Measurements from ENCODE around the gene KRTAP16-1. TPM values are rescaled to one million over a fixed set of nuclear protein-coding genes. Genes with fewer than 3 reads are reported as not detected.

KRTAP16-1 gene
- total RNA-seq, 1 donor from 2014 or later: not detected

DNA sequence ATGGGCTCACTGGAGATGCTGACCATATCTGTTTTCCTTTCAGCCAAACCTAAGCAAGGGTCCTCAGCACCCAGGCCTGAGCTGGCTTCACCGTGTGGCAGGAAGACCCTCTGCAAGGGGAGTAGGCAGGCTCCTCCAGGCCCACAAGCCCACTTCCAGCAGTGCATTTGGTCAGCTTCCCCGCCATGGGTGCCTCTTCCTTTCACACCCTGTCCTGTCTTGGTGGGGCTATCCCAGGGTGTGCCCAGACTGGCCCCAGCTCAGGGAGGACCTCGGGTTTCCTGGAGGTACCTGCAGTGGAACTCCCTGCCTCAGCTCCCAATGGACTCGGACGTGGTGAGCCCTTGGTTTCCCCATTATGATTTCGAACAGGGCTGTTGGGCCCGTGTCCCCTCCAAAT is 19.1 kb upstream of the KRTAP16-1 start:
- Mint-ChIP-seq H3K9me3 (no peaks in the 10 kb centered on the region), H3K36me3 (ENCODE audit: low read depth) (no peaks in the 10 kb centered on the region), H3K27ac (no peak overlapping the region), H3K4me1 (no peaks in the 10 kb centered on the region), H3K4me3 (no peak overlapping the region), H3K27me3 (no peaks in the 10 kb centered on the region)
- intact Hi-C loops (cut with micrococcal nuclease): no loop called here
- CTCF ChIA-PET: no interaction called here
- TF ChIP-seq CTCF (IDR thresholded peaks at IDR 0.05): no peak
- DNase-seq: no peak
- no peak for ATAC-seq (ENCODE audit: low read depth)
- POLR2A ChIA-PET: no interaction called here

DNA sequence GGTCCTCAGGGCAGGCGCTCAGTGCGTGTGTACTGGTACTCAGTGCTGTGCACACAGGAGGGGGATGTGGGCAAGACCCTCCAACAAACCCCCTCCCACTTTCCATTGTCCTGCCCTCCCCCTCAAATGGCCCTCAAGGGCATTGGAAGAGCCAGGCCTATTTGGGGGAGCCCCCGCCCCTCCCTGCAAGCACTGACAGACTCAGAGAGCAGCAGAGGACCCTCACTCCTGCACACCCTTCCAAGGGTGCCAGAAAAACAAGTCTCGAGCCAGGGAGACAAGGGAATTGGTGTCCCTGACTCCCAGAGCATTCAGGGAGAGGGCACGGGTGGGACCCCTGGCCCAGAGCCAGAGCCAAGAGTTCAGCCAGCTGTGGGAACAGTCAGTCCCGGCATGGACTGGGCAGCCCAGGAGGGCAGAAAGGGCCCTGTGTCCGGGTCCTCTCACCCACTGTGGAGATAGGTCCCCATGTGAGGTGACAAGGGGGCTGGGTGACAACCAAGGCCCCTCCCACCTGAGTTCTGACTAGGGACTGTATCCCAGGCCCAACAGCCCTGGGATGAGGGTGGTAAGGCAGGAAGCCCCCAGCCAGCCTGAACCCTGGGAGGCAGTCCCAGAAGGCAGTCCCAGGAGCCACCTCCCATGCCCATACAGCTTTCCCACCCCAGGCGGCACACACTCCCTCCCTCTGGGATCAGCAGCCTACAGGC is 18.5 kb upstream of the KRTAP16-1 start:
- Mint-ChIP-seq H3K9me3 (no peaks in the 10 kb centered on the region), H3K27ac (no peak overlapping the region), H3K4me3 (no peak overlapping the region), H3K4me1 (no peaks in the 10 kb centered on the region), H3K36me3 (ENCODE audit: low read depth) (no peaks in the 10 kb centered on the region), H3K27me3 (no peaks in the 10 kb centered on the region)
- intact Hi-C loops (cut with micrococcal nuclease): no loop called here
- ChIA-PET POLR2A (no interaction called here), CTCF (no interaction called here)
- DNase-seq: no peak
- ATAC-seq (ENCODE audit: low read depth): no peak
- no peak for TF ChIP-seq CTCF (IDR thresholded peaks at IDR 0.05)

DNA sequence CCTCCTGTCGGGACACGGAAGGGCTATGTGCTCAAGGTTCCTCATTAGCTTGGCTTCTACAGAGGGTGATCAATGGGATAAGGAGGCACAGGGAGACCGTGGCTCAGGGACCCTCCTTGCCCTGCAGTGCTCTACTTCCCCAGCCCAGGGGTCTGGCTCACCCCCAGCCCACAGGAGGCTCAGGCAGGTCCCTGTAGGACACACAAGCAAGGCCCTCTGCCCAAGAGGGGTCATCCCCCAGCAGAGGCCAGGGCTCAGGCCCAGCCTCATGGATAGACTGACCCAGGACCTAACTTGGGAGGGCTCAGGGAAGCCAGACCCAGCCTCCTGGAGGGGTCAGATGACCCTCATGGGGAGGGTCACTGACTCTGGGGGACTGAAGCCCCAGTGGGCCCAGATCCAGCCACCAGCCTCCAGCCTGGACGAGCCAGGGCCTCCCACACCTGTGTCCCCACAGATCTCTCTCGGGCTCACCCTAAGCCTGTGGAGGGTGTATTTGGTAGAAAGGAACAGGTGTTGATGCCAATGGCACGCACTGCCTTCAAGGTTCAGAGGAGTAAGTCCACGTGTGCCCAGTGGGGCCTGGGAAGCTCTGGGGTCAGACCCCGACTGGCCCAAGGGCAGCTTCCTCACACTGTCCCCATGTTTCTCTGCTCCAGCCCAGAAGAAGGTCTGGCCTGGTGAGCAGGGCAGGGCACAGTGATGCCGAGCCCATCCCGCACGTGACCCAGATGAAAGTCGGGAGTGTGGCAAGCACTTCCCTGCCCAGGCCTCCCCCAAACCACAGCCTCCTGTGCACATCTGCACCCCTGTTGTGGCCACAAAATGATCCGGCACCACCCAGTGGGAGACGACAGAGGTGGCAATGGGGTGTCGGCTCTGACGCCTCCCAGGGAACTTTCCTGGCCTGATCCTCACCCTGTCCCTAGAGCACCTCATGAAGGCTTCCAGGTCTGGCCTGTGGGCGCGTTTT is 17.4 kb upstream of the KRTAP16-1 start:
- DNase-seq: no peak
- Mint-ChIP-seq H3K27me3 (no peaks in the 10 kb centered on the region), H3K27ac (no peak overlapping the region), H3K4me3 (no peak overlapping the region), H3K9me3 (no peaks in the 10 kb centered on the region), H3K4me1 (no peaks in the 10 kb centered on the region), H3K36me3 (ENCODE audit: low read depth) (no peaks in the 10 kb centered on the region)
- intact Hi-C loops (cut with micrococcal nuclease): no loop called here
- TF ChIP-seq CTCF (IDR thresholded peaks at IDR 0.05): no peak
- ChIA-PET CTCF (no interaction called here), POLR2A (no interaction called here)
- ATAC-seq (ENCODE audit: low read depth): no peak

DNA sequence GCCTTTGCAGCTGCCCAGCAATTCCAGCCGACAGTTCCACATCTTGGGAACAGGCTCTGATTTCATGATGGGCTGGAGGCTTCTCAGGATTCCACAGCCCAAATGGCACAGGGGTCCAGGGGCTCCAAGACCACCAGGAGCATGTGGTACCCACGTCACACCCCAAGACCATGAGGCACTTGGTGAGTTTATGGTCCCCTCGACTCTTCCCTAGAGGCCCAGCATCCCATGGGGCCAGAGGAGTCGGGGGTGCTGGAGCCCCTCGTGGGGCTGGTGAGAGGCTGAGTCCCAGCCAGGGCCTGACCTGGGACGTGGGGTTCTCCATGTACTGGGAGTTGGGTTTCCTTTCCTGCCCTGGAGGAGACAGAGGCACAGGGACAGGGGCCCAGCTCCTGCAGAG is 16.5 kb upstream of the KRTAP16-1 start:
- ATAC-seq (ENCODE audit: low read depth) (no peak), DNase-seq (no peak)
- Mint-ChIP-seq H3K27me3 (no peaks in the 10 kb centered on the region), H3K36me3 (ENCODE audit: low read depth) (no peaks in the 10 kb centered on the region), H3K9me3 (peaks cover 3% of the 10 kb centered on the region), H3K4me3 (no peak overlapping the region), H3K4me1 (no peaks in the 10 kb centered on the region), H3K27ac (no peak overlapping the region)
- CTCF ChIA-PET: no interaction called here
- intact Hi-C loops (cut with micrococcal nuclease): no loop called here
- POLR2A ChIA-PET: no interaction called here
- no peak for TF ChIP-seq CTCF (IDR thresholded peaks at IDR 0.05)

DNA sequence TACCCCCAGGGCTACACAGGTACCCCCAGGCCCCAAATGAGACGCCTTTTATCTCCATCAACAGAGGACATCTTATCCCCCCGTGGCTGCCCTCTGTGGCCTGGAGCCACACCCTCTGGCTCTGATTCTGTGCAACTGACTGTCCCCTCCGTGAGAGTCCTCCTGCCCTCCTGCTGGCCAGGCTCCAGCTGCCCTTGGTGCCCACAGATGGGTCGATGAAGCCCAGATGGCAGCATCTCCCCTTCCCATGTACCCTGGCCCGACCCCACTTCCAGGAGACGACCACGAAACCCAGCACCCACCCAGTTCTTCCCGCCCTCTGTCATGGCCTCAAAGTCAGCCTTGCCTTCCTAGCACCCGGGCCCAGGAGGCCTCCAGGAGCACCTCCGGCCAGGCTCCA is 16.0 kb upstream of the KRTAP16-1 start:
- no peak overlapping the region for H3K27ac Mint-ChIP-seq
- CTCF ChIA-PET: no interaction called here
- intact Hi-C loops (cut with micrococcal nuclease): no loop called here

More for the DNA sequence above, 16.0 kb upstream of the KRTAP16-1 start:
- Mint-ChIP-seq H3K9me3 (peaks cover 7% of the 10 kb centered on the region), H3K36me3 (ENCODE audit: low read depth) (no peaks in the 10 kb centered on the region), H3K4me3 (no peak overlapping the region), H3K27me3 (no peaks in the 10 kb centered on the region), H3K4me1 (no peaks in the 10 kb centered on the region)
- ATAC-seq (ENCODE audit: low read depth) (no peak), DNase-seq (no peak)
- POLR2A ChIA-PET: no interaction called here
- TF ChIP-seq CTCF (IDR thresholded peaks at IDR 0.05): no peak
